OCI-LY7 (cell line): ENCODE measurements around the gene KCTD10. TPM values are rescaled to one million over a fixed set of nuclear protein-coding genes. Genes with fewer than 3 reads are reported as not detected.
A peak's percentile ranks its signal among the peaks of the same experiment; 100 is the strongest.

ENCODE experiments used
- BruUV-seq: library from RNA; stranded (reverse); fragments of 400-500 nt; replicated peaks from 2 replicates; lab custom pipeline; 2021; lab: Mats Ljungman, UMichigan
- CTCF ChIA-PET: fragments of 300-600 bp; sonication (Branson Sonifier 250); formaldehyde crosslinking; loops from one replicate; lab custom pipeline; 2022; ENCODE audit warnings: antibody characterized with exemption; ENCODE audit not compliant: unreplicated experiment; lab: Charles Lee
- POLR2A ChIA-PET: fragments of 300-600 bp; sonication (Branson Sonifier 250); formaldehyde crosslinking; loops from one replicate; lab custom pipeline; 2022; ENCODE audit warnings: antibody characterized with exemption; lab: Charles Lee
- DNase-seq: peaks from one replicate; pipeline ENCODE4 v3.0.0-alpha.2; 2015; ENCODE audit warnings: low spot score
- H2AFZ ChIP-seq: fragments of 200-600 bp; sonication (generic), shearing (Covaris generic); 2 replicates; pipeline ENCODE4 v1.6.1; 2014; ENCODE audit warnings: mild to moderate bottlenecking, antibody characterized with exemption, low read length, moderate library complexity
- H3K27ac ChIP-seq: fragments of 200-600 bp; sonication (generic); 2 replicates; pipeline ENCODE4 v1.5.1; 2014; ENCODE audit warnings: mixed run types, low read depth, mild to moderate bottlenecking, moderate library complexity, low read length, inconsistent platforms; ENCODE audit not compliant: poor library complexity, severe bottlenecking
- H3K36me3 ChIP-seq: fragments of 200-600 bp; sonication (generic); 2 replicates; pipeline ENCODE4 v1.6.1; 2014; ENCODE audit warnings: mild to moderate bottlenecking, antibody characterized with exemption, low read length, moderate library complexity, mixed read lengths; ENCODE audit not compliant: insufficient read depth
- H3K4me1 ChIP-seq: fragments of 200-600 bp; sonication (generic); 2 replicates; pipeline ENCODE4 v1.5.1; 2014; ENCODE audit warnings: mild to moderate bottlenecking, low read length; ENCODE audit not compliant: insufficient read depth, poor library complexity, severe bottlenecking
- H3K4me2 ChIP-seq: fragments of 200-600 bp; sonication (generic); 2 replicates; pipeline ENCODE4 v1.6.1; 2014; ENCODE audit warnings: mild to moderate bottlenecking, low read length
- H3K4me3 ChIP-seq: fragments of 200-600 bp; sonication (generic); 2 replicates; pipeline ENCODE4 v1.5.1; 2014; ENCODE audit warnings: mild to moderate bottlenecking, low read depth, low read length; ENCODE audit not compliant: poor library complexity, severe bottlenecking
- H3K79me2 ChIP-seq: fragments of 200-600 bp; sonication (generic); 2 replicates; pipeline ENCODE4 v1.6.1; 2016; ENCODE audit warnings: low read depth, mild to moderate bottlenecking, low read length, moderate library complexity, mixed read lengths; ENCODE audit not compliant: insufficient read depth
- H3K9me2 ChIP-seq: fragments of 200-600 bp; sonication (generic); 2 replicates; pipeline ENCODE4 v1.6.1; 2016; ENCODE audit warnings: mild to moderate bottlenecking, low read length, mixed read lengths; ENCODE audit not compliant: insufficient read depth
- H3K9me3 ChIP-seq: fragments of 200-600 bp; sonication (generic); 2 replicates; pipeline ENCODE4 v1.6.1; 2014; ENCODE audit warnings: mild to moderate bottlenecking, mixed run types, low read length, mixed read lengths
- H4K20me1 ChIP-seq: fragments of 200-600 bp; sonication (generic); 2 replicates; pipeline ENCODE4 v1.6.1; 2014; ENCODE audit warnings: mild to moderate bottlenecking, antibody characterized with exemption, low read length, moderate library complexity, mixed read lengths; ENCODE audit not compliant: insufficient read depth
- CTCF ChIP-seq: fragments of 200-600 bp; sonication (generic); conservative IDR thresholded peaks from 2 replicates; pipeline ENCODE4 v1.5.1; 2014; ENCODE audit warnings: mild to moderate bottlenecking, antibody characterized with exemption, low read length, moderate library complexity, mixed read lengths
- EZH2phosphoT487 ChIP-seq: fragments of 200-600 bp; sonication (generic); IDR thresholded peaks from 2 replicates; pipeline ENCODE4 v1.6.1; 2018; ENCODE audit warnings: low read depth, borderline replicate concordance, mild to moderate bottlenecking, mixed run types, antibody characterized with exemption, low read length, moderate library complexity, mixed read lengths
- intact Hi-C: fragments of 100-400 bp; cut with micrococcal nuclease; formaldehyde crosslinking; loops from one replicate; pipeline ENCODE4 v1.10.0; 2022; ENCODE audit not compliant: unreplicated experiment
- total RNA-seq, 2 experiments: library from RNA; depleted of rRNA in 1 of 2; stranded (reverse); fragments of >200 nt in 1 of 2; shearing (Covaris generic) in 1 of 2; gene quantifications; 2 replicates each; pipeline ENCODE4 v1.2.3, GENCODE V29; 2014 to 2022

The KCTD10 gene
- total RNA-seq, 2 experiments from 2014 or later, result 28.1 to 45.7 TPM

- Histone ChIP-seq H3K4me1 (peaks cover 13% of the 10 kb centered on the region), H4K20me1 (no peaks in the 10 kb centered on the region), H3K9me3 (no peaks in the 10 kb centered on the region), H2AFZ (no peak overlapping the region), H3K36me3 (peaks cover 55% of the 10 kb centered on the region), H3K27ac (peak overlapping the region; percentile 24), H3K4me2 (peak overlapping the region; percentile 43; the same call in 1 of the 2 replicates), H3K9me2 (no peaks in the 10 kb centered on the region), H3K4me3 (no peak overlapping the region), H3K79me2 (peaks cover 12% of the 10 kb centered on the region; the same call in 1 of the 2 replicates)
- TF ChIP-seq EZH2phosphoT487 (no peak), CTCF (no peak)
- intact Hi-C loops, result no loop called here
- BruUV-seq, result no TSS peak
- ChIA-PET POLR2A (interaction anchor here (1.2 kb wide), 1 partner anchor 17 kb away, joined by 3 read pairs; the partner anchor contains the start of genes KCTD10 and UBE3B), CTCF (no interaction called here)
- DNase-seq, result no peak
Observed at GRCh38 chr12:109460538-109460937, 16.6 kb downstream of the KCTD10 start.

- no peak overlapping the region for H3K4me3 ChIP-seq
- no peak overlapping the region for H3K4me2 ChIP-seq
- H3K9me3 ChIP-seq, result no peaks in the 10 kb centered on the region
- intact Hi-C loops, result no loop called here
- H3K36me3 ChIP-seq, result peaks cover 62% of the 10 kb centered on the region
- BruUV-seq, result no TSS peak
- H3K27ac ChIP-seq, result no peak overlapping the region
- H3K4me1 ChIP-seq, result peaks cover 13% of the 10 kb centered on the region
- ChIA-PET POLR2A (no interaction called here), CTCF (no interaction called here)
- no peak overlapping the region for H2AFZ ChIP-seq
- no peak for DNase-seq
- no peaks in the 10 kb centered on the region for H3K9me2 ChIP-seq
- TF ChIP-seq CTCF, result no peak
- no peak for TF ChIP-seq EZH2phosphoT487
- peaks cover 12% of the 10 kb centered on the region; the same call in 1 of the 2 replicates for H3K79me2 ChIP-seq
- H4K20me1 ChIP-seq, result no peaks in the 10 kb centered on the region
Observed at GRCh38 chr12:109459247-109459646, 17.9 kb downstream of the KCTD10 start.

GRCh38 chr12:109458771-109459208, 18.3 kb downstream of the KCTD10 start:
- H3K9me2 ChIP-seq, result no peaks in the 10 kb centered on the region
- peaks cover 67% of the 10 kb centered on the region for H3K36me3 ChIP-seq
- TF ChIP-seq CTCF (no peak), EZH2phosphoT487 (no peak)
- no peaks in the 10 kb centered on the region for H3K9me3 ChIP-seq
- no peak overlapping the region for H2AFZ ChIP-seq
- peaks cover 12% of the 10 kb centered on the region; the same call in 1 of the 2 replicates for H3K79me2 ChIP-seq
- intact Hi-C loops, result no loop called here
- H3K27ac ChIP-seq, result no peak overlapping the region
- no peak overlapping the region for H3K4me2 ChIP-seq
- H3K4me1 ChIP-seq, result peaks cover 13% of the 10 kb centered on the region
- ChIA-PET POLR2A (interaction anchor here (1.4 kb wide), 1 partner anchor 17 kb away, joined by 3 read pairs; no protein-coding TSS in a partner anchor), CTCF (no interaction called here)
- no TSS peak for BruUV-seq
- no peak for DNase-seq
- no peak overlapping the region for H3K4me3 ChIP-seq
- H4K20me1 ChIP-seq, result no peaks in the 10 kb centered on the region
